ENCODE results near the gene NOL7.

Gene NOL7

GRCh38 chr6:13597073-13597472 is 18.1 kb upstream of the NOL7 start:
- no peak for DNase-seq

- DNase-seq: no peak
These were observed 15.1 kb upstream of the NOL7 start for GRCh38 chr6:13600036-13600435.

GRCh38 chr6:13604135-13604534 is 11.0 kb upstream of the NOL7 start:
- DNase-seq: no peak

GRCh38 chr6:13604546-13605416 is 10.4 kb upstream of the NOL7 start:
- no peak for DNase-seq

- DNase-seq: no peak
These were observed 9.5 kb upstream of the NOL7 start for GRCh38 chr6:13605634-13606033.

GRCh38 chr6:13611715-13612114 is 3.4 kb upstream of the NOL7 start:
- no peak for DNase-seq

- no peak for DNase-seq
These were observed 2.0 kb upstream of the NOL7 start for GRCh38 chr6:13613029-13613594.

- peak; percentile 40 for DNase-seq
These were observed 809 bp upstream of the NOL7 start for GRCh38 chr6:13614126-13614925.

GRCh38 chr6:13615792-13616120 is 621 bp downstream of the NOL7 start:
- peak; percentile 29 for DNase-seq

- DNase-seq: no peak
These were observed 1.9 kb downstream of the NOL7 start for GRCh38 chr6:13617066-13617465.

GRCh38 chr6:13624871-13625288 is 9.7 kb downstream of the NOL7 start:
- DNase-seq: peak; percentile 23

GRCh38 chr6:13629459-13630116 is 14.5 kb downstream of the NOL7 start:
- DNase-seq: no peak

GRCh38 chr6:13630499-13630898 is 15.4 kb downstream of the NOL7 start:
- DNase-seq: no peak

- DNase-seq: no peak
These were observed 18.2 kb downstream of the NOL7 start for GRCh38 chr6:13633343-13633742.

- DNase-seq: no peak
These were observed 21.0 kb downstream of the NOL7 start for GRCh38 chr6:13635948-13636658.

GRCh38 chr6:13638014-13638413 is 22.9 kb downstream of the NOL7 start:
- no peak for DNase-seq

- DNase-seq: no peak
These were observed 23.5 kb downstream of the NOL7 start for GRCh38 chr6:13638626-13639025.

GRCh38 chr6:13641315-13641714 is 26.2 kb downstream of the NOL7 start:
- DNase-seq: peak; percentile 42

GRCh38 chr6:13643125-13643524 is 28.0 kb downstream of the NOL7 start:
- no peak for DNase-seq

GRCh38 chr6:13648850-13649249 is 33.7 kb downstream of the NOL7 start:
- DNase-seq: no peak

GRCh38 chr6:13649393-13649792 is 34.3 kb downstream of the NOL7 start:
- DNase-seq: no peak

- DNase-seq: peak; percentile 22
These were observed 38.2 kb downstream of the NOL7 start for GRCh38 chr6:13653296-13653695.
